GM19238 (cell line): ENCODE results near the gene A1BG.
"Not testable (repeated sequence)": the region's sequence is repeated elsewhere in the genome, so short reads cannot be mapped to it uniquely, and the experiment has no call there.

Experiments
- DNase-seq: peaks from one replicate; pipeline ENCODE4 v3.0.0; 2011; ENCODE audit warnings: low spot score; ENCODE audit not compliant: insufficient read length

The A1BG gene

GRCh38 chr19:58386576-58387337 is 33.5 kb upstream of the A1BG start, which contains the start of gene RPS5:
RPS5 (plus strand) TSS chr19:58387269; CDS start chr19:58388138, 869 bp downstream.
- DNase-seq, result peak; percentile 99

- DNase-seq, result no peak
These were observed 32.7 kb upstream of the A1BG start for GRCh38 chr19:58385891-58386575.

GRCh38 chr19:58385313-58385890 is 32.1 kb upstream of the A1BG start:
- DNase-seq, result no peak

- DNase-seq, result no peak
These were observed 29.8 kb upstream of the A1BG start for GRCh38 chr19:58382997-58383603.

- DNase-seq, result no peak
These were observed 28.3 kb upstream of the A1BG start for GRCh38 chr19:58381460-58382212.

- DNase-seq, result peak; percentile 95
These were observed 27.6 kb upstream of the A1BG start, which contains the start of gene ZNF837 for GRCh38 chr19:58380662-58381459. ZNF837 (minus strand) TSS chr19:58381030; CDS start chr19:58369332, 11,698 bp downstream.

- DNase-seq, result no peak
These were observed 26.9 kb upstream of the A1BG start for GRCh38 chr19:58380037-58380661.

GRCh38 chr19:58379246-58379645 is 26.0 kb upstream of the A1BG start:
- DNase-seq, result no peak

- DNase-seq, result not testable (repeated sequence)
These were observed 23.4 kb upstream of the A1BG start for GRCh38 chr19:58376724-58377123.

GRCh38 chr19:58374200-58374599 is 20.9 kb upstream of the A1BG start:
- DNase-seq, result no peak

- no peak for DNase-seq
These were observed 19.2 kb upstream of the A1BG start for GRCh38 chr19:58372311-58373133.

- DNase-seq, result no peak
These were observed 15.5 kb upstream of the A1BG start for GRCh38 chr19:58368561-58369360.

GRCh38 chr19:58367698-58368454 is 14.6 kb upstream of the A1BG start:
- DNase-seq, result no peak

- no peak for DNase-seq
These were observed 13.5 kb upstream of the A1BG start for GRCh38 chr19:58366585-58367430.

GRCh38 chr19:58364146-58364545 is 10.9 kb upstream of the A1BG start:
- DNase-seq, result no peak

GRCh38 chr19:58362272-58362994 is 9.1 kb upstream of the A1BG start, which contains the start of gene ZNF497:
ZNF497 (minus strand) TSS chr19:58362751; CDS start chr19:58357635, 5,116 bp downstream.
- peak; percentile 100 for DNase-seq
